A549 treated with dexamethasone at 1 μM for 4 hours (cell line): Measurements from ENCODE around the gene TBP. TPM values are rescaled to one million over a fixed set of nuclear protein-coding genes. Genes with fewer than 3 reads are reported as not detected.

ENCODE experiments used
- total RNA-seq: library from RNA; stranded (reverse); fragments of 200-300 nt; extraction: Qiagen RNA extraction; gene quantifications from 5 replicates; pipeline ENCODE4 v1.2.3, GENCODE V29; 2022

The TBP gene
- 13.6 to 19.8 TPM (median 17.6 TPM) in 5 replicates for total RNA-seq

GRCh38 chr6:170554013-170554795, at the start of gene TBP:
Gene TBP (plus strand): TSS chr6:170554369. CDS start chr6:170557030, 2,661 bp downstream.

GRCh38 chr6:170552765-170553533, 1.2 kb upstream of the TBP start, which contains the start of gene PSMB1:
Gene PSMB1 (minus strand): TSS chr6:170553307. CDS start chr6:170553242, 65 bp downstream.

GRCh38 chr6:170584181-170584953, 30.2 kb downstream of the TBP start, which contains the start of gene PDCD2:
Gene PDCD2 (minus strand): TSS chr6:170584637. CDS start chr6:170584581, 56 bp downstream.

Other genes starting within 250 kb of the TBP start
- gene FAM120B, start 247.6 kb upstream of the TBP start, total RNA-seq = 8.8 to 12.7 TPM (median 11.9 TPM) in 5 replicates
- gene PSMB1, start 1.1 kb upstream of the TBP start, total RNA-seq = 229 to 245 TPM (median 237 TPM) in 5 replicates
- 47.7 to 51.2 TPM (median 50.1 TPM) in 5 replicates for gene PDCD2, start 30.3 kb downstream of the TBP start, total RNA-seq